Lower lobe of right lung (tissue), 2 donors: ENCODE data around the gene TCEA3. TPM values are rescaled to one million over a fixed set of nuclear protein-coding genes. Genes with fewer than 3 reads are reported as not detected.

ENCODE experiments used
- ATAC-seq, 2 donors: fragments of 200-7000 bp; cut with Tn5 transposase; one replicate each; pipeline ENCODE4 v1.9.1; 2020 to 2022; ENCODE audit warnings: mild to moderate bottlenecking in 2 of 2, moderate library complexity in 2 of 2
- DNase-seq: peaks from one replicate; pipeline ENCODE4 v3.0.0-alpha.2; 2020
- H3K27ac ChIP-seq: fragments of 200-600 bp; one replicate; pipeline ENCODE4 v1.8.0; 2022
- H3K27me3 ChIP-seq: fragments of 200-600 bp; one replicate; pipeline ENCODE4 v1.8.0; 2022; ENCODE audit warnings: low read depth
- H3K36me3 ChIP-seq: fragments of 200-600 bp; one replicate; pipeline ENCODE4 v1.8.0; 2022; ENCODE audit warnings: mild to moderate bottlenecking
- H3K4me1 ChIP-seq: fragments of 200-600 bp; one replicate; pipeline ENCODE4 v1.8.0; 2022
- H3K4me3 ChIP-seq: fragments of 200-600 bp; one replicate; pipeline ENCODE4 v1.8.0; 2022; ENCODE audit warnings: mild to moderate bottlenecking
- H3K9me3 ChIP-seq: fragments of 200-600 bp; one replicate; pipeline ENCODE4 v1.8.0; 2022
- CTCF ChIP-seq: fragments of 200-600 bp; IDR thresholded peaks from one replicate; pipeline ENCODE4 v1.8.0; 2022; ENCODE audit warnings: antibody characterized with exemption, mild to moderate bottlenecking
- intact Hi-C: fragments of 100-400 bp; cut with DNase I; formaldehyde crosslinking; loops from one replicate; pipeline ENCODE4 v1.11.0; 2022
- total RNA-seq: library from RNA; stranded (reverse); fragmentation: NEBNext Ultra II Directional; extraction: Animal tissue kit (Norgen Biotek cat#: 25700); gene quantifications from one replicate; pipeline ENCODE4 v1.2.1, GENCODE V29; 2021
- donor health status: DM: no; HTN: yes; CAD: no; lungs with severe emphysema.

Gene TCEA3
- total RNA-seq, 1 donor from 2014 or later, result 41.9 TPM

- no peak for ATAC-seq
- no peak for DNase-seq
- Histone ChIP-seq H3K27me3 (no peaks in the 10 kb centered on the region), H3K36me3 (peaks cover 40% of the 10 kb centered on the region), H3K27ac (no peak overlapping the region), H3K4me1 (peaks cover 31% of the 10 kb centered on the region), H3K9me3 (peaks cover 37% of the 10 kb centered on the region), H3K4me3 (no peak overlapping the region)
- TF ChIP-seq CTCF, result no peak
- intact Hi-C loops, result no loop called here
Observed at GRCh38 chr1:23366146-23366545, 58.4 kb downstream of the TCEA3 start.

GRCh38 chr1:23362218-23362713 is 62.3 kb downstream of the TCEA3 start:
- Histone ChIP-seq H3K4me1 (peaks cover 10% of the 10 kb centered on the region), H3K36me3 (peaks cover 44% of the 10 kb centered on the region), H3K9me3 (peaks cover 52% of the 10 kb centered on the region), H3K27ac (no peak overlapping the region), H3K27me3 (no peaks in the 10 kb centered on the region), H3K4me3 (no peak overlapping the region)
- ATAC-seq (no peak), DNase-seq (no peak)
- intact Hi-C loops, result no loop called here
- TF ChIP-seq CTCF, result no peak

- Histone ChIP-seq H3K27me3 (no peaks in the 10 kb centered on the region), H3K4me3 (no peak overlapping the region), H3K36me3 (peaks cover 25% of the 10 kb centered on the region), H3K9me3 (peaks cover 37% of the 10 kb centered on the region), H3K4me1 (no peaks in the 10 kb centered on the region), H3K27ac (no peak overlapping the region)
- ATAC-seq, result no peak
- intact Hi-C loops, result no loop called here
- no peak for DNase-seq
- no peak for TF ChIP-seq CTCF
Observed at GRCh38 chr1:23358310-23358875, 66.2 kb downstream of the TCEA3 start.

GRCh38 chr1:23357138-23357908 is 67.2 kb downstream of the TCEA3 start:
- TF ChIP-seq CTCF, result no peak
- Histone ChIP-seq H3K4me1 (no peaks in the 10 kb centered on the region), H3K4me3 (no peak overlapping the region), H3K27ac (no peak overlapping the region), H3K27me3 (no peaks in the 10 kb centered on the region), H3K9me3 (peaks cover 27% of the 10 kb centered on the region), H3K36me3 (peaks cover 14% of the 10 kb centered on the region)
- ATAC-seq (no peak), DNase-seq (no peak)
- intact Hi-C loops, result no loop called here

GRCh38 chr1:23356471-23357137 is 67.9 kb downstream of the TCEA3 start:
- no peak for TF ChIP-seq CTCF
- no peak for ATAC-seq

More at GRCh38 chr1:23356471-23357137, 67.9 kb downstream of the TCEA3 start:
- Histone ChIP-seq H3K27me3 (no peaks in the 10 kb centered on the region), H3K27ac (no peak overlapping the region), H3K36me3 (peaks cover 8% of the 10 kb centered on the region), H3K4me1 (no peaks in the 10 kb centered on the region), H3K9me3 (peaks cover 19% of the 10 kb centered on the region), H3K4me3 (no peak overlapping the region)
- DNase-seq, result no peak
- intact Hi-C loops, result no loop called here
